DND-41 (cell line): ENCODE results near the gene THAP12.
A peak's percentile ranks its signal among the peaks of the same experiment; 100 is the strongest.
"Not testable (repeated sequence)": the region's sequence is repeated elsewhere in the genome, so short reads cannot be mapped to it uniquely, and the experiment has no call there.

Source experiments
- ATAC-seq: fragments of 200-7000 bp; cut with Tn5 transposase; 3 replicates; pipeline ENCODE4 v1.9.1; 2021; ENCODE audit warnings: low read depth; ENCODE audit not compliant: insufficient read depth
- DNase-seq: peaks from one replicate; pipeline ENCODE4 v3.0.0-alpha.2; 2020
- H2AFZ ChIP-seq: 2 replicates; pipeline ENCODE4 v1.6.0; 2012; ENCODE audit warnings: low read depth, low read length
- H3K27ac ChIP-seq: 2 replicates; pipeline ENCODE4 v1.5.1; 2012; ENCODE audit warnings: low read length, inconsistent platforms
- H3K27me3 ChIP-seq: fragments of 200-600 bp; sonication (generic); 2 replicates; pipeline ENCODE4 v1.6.0; 2012; ENCODE audit warnings: low read length, mild to moderate bottlenecking, inconsistent platforms; ENCODE audit not compliant: insufficient read depth, poor library complexity
- H3K36me3 ChIP-seq: 2 replicates; pipeline ENCODE4 v1.5.1; 2012; ENCODE audit warnings: low read length, inconsistent platforms; ENCODE audit not compliant: insufficient read depth
- H3K4me1 ChIP-seq: 2 replicates; pipeline ENCODE4 v1.5.1; 2012; ENCODE audit warnings: mild to moderate bottlenecking, low read length; ENCODE audit not compliant: insufficient read depth
- H3K4me2 ChIP-seq: 2 replicates; pipeline ENCODE4 v1.6.0; 2012; ENCODE audit warnings: mild to moderate bottlenecking, moderate library complexity, low read length, inconsistent platforms; ENCODE audit not compliant: insufficient read depth
- H3K4me3 ChIP-seq, 2 experiments: fragments of 200-600 bp in 1 of 2; shearing (Covaris generic) in 1 of 2; 2 replicates each; pipeline ENCODE4 v1.5.1; 2012 to 2016; ENCODE audit warnings: inconsistent platforms in 2 of 2, low read length in 2 of 2, mild to moderate bottlenecking in 2 of 2, low read depth in 1 of 2, moderate library complexity in 1 of 2
- H3K79me2 ChIP-seq: 2 replicates; pipeline ENCODE4 v1.6.0; 2012; ENCODE audit warnings: low read length, inconsistent platforms; ENCODE audit not compliant: insufficient read depth
- H3K9ac ChIP-seq: 2 replicates; pipeline ENCODE4 v1.6.0; 2012; ENCODE audit warnings: low read depth, mild to moderate bottlenecking, inconsistent platforms, low read length, moderate library complexity
- H3K9me3 ChIP-seq: 2 replicates; pipeline ENCODE4 v1.5.1; 2012; ENCODE audit warnings: low read length, moderate library complexity, mild to moderate bottlenecking, inconsistent platforms; ENCODE audit not compliant: insufficient read depth, severe bottlenecking
- H4K20me1 ChIP-seq: 2 replicates; pipeline ENCODE4 v1.6.0; 2012; ENCODE audit warnings: low read length; ENCODE audit not compliant: insufficient read depth
- EZH2 ChIP-seq: IDR thresholded peaks from 3 replicates; pipeline ENCODE4 v1.6.1; 2012; ENCODE audit warnings: borderline replicate concordance, low read depth, mild to moderate bottlenecking, moderate library complexity, low read length, inconsistent platforms; ENCODE audit not compliant: severe bottlenecking
- TF ChIP-seq, protein P1 (sequence below): IDR thresholded peaks from 2 replicates; pipeline ENCODE4 v1.5.1; 2012; ENCODE audit warnings: borderline replicate concordance, low read length, moderate library complexity, mild to moderate bottlenecking; ENCODE audit not compliant: poor library complexity, severe bottlenecking; ENCODE audit errors: extremely low read depth

THAP12 gene

DNA sequence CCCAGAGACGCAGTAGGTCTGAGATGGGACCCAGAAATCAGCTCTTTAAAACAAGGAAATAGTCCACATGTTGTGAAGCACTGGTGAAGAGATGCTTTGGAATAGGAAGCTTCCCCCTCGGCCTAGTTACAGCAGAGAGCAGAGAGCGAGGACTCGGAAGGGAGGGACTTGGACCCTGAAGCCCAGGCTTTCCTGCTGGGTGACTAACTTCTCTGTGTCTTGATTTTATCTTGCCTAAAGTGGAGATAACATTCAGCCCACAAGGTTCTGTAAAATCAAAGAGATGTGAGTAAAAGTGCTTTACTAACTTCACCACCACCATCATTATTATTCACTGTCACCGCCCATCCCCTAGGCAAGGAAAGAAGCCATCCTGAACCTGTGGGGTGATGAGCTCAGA is 58.4 kb downstream of the THAP12 start:
- H3K4me3 ChIP-seq = no peak overlapping the region
- no peak overlapping the region for H3K27ac ChIP-seq
- no peaks in the 10 kb centered on the region for H3K36me3 ChIP-seq
- no peaks in the 10 kb centered on the region for H3K9me3 ChIP-seq
- no peaks in the 10 kb centered on the region for H3K79me2 ChIP-seq
- peaks cover 31% of the 10 kb centered on the region for H3K27me3 ChIP-seq
- no peak overlapping the region for H3K4me2 ChIP-seq
- TF ChIP-seq, protein P1, sequence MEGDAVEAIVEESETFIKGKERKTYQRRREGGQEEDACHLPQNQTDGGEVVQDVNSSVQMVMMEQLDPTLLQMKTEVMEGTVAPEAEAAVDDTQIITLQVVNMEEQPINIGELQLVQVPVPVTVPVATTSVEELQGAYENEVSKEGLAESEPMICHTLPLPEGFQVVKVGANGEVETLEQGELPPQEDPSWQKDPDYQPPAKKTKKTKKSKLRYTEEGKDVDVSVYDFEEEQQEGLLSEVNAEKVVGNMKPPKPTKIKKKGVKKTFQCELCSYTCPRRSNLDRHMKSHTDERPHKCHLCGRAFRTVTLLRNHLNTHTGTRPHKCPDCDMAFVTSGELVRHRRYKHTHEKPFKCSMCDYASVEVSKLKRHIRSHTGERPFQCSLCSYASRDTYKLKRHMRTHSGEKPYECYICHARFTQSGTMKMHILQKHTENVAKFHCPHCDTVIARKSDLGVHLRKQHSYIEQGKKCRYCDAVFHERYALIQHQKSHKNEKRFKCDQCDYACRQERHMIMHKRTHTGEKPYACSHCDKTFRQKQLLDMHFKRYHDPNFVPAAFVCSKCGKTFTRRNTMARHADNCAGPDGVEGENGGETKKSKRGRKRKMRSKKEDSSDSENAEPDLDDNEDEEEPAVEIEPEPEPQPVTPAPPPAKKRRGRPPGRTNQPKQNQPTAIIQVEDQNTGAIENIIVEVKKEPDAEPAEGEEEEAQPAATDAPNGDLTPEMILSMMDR = no peak
- no peak for TF ChIP-seq EZH2
- no peaks in the 10 kb centered on the region for H4K20me1 ChIP-seq
- ATAC-seq (no peak), DNase-seq (no peak)
- no peak overlapping the region for H2AFZ ChIP-seq
- no peak overlapping the region for H3K9ac ChIP-seq
- no peaks in the 10 kb centered on the region for H3K4me1 ChIP-seq

DNA sequence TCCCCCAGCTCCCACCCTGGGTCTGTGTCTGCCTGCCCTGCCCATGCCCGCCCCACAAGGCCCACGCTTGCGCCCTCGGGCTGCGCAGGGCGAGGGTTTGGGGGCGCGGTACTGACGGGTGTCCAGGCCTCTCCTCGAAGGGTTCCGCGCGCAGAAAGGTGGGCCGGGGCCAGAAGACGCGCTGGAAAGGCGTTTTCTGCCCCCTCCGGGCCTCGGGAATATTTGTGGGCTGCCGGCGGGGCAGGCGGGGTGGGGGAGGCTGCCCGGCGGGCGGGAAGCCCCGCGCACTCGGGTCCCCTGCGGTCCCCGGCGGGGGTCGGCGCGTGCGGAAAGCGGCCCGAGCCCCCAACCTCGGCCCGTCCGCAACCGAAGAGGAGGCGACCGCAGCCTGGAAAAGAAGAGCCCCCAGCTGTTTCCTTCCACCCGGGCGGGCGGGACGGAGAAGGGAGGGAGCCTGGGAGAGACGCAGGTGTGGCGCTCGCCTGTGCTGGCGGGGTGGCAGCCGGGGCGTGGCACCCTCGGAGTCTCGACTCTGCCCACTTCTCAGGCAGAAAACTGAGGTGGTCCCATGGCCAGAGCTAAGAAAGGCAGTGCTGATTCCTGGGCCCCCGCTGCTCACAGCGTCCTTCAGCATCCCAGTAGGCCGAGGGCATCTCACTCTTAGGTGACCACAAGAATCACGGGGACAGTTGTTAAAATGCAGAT is 59.0 kb downstream of the THAP12 start:
- no peak overlapping the region for H3K4me3 ChIP-seq

DNA sequence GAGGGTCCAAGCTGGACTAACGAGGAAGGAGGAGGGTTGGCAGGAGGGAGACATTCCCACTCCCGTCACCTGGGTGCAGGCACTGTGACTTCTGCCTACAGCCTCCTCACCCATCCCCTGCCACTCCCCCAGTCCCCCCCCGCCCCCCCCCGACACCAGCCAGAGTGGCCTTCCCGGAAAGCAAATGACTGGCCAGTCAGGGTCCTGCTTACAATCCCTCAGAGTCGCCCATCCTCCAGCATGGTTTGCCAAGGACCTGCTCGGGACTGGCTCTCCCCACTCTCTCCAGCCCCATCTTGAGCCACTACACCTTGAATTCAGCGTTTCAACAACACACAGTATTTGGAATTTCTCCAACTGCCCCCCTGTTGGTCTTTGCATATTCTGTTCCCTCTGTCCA is 59.6 kb downstream of the THAP12 start:
- H3K4me3 ChIP-seq = no peak overlapping the region
- H4K20me1 ChIP-seq = no peaks in the 10 kb centered on the region
- no peak overlapping the region for H3K9ac ChIP-seq
- peaks cover 28% of the 10 kb centered on the region for H3K27me3 ChIP-seq
- H3K4me1 ChIP-seq = no peaks in the 10 kb centered on the region
- no peaks in the 10 kb centered on the region for H3K79me2 ChIP-seq
- ATAC-seq (no peak), DNase-seq (no peak)
- TF ChIP-seq EZH2 = no peak
- TF ChIP-seq, protein P1 = no peak
- H3K27ac ChIP-seq = no peak overlapping the region
- no peak overlapping the region for H3K4me2 ChIP-seq
- no peaks in the 10 kb centered on the region for H3K9me3 ChIP-seq
- no peaks in the 10 kb centered on the region for H3K36me3 ChIP-seq
- no peak overlapping the region for H2AFZ ChIP-seq

More for the DNA sequence above, 59.0 kb downstream of the THAP12 start:
- ATAC-seq (no peak), DNase-seq (no peak)
- no peaks in the 10 kb centered on the region for H3K9me3 ChIP-seq
- no peaks in the 10 kb centered on the region for H3K36me3 ChIP-seq
- H3K4me1 ChIP-seq = no peaks in the 10 kb centered on the region
- no peaks in the 10 kb centered on the region for H4K20me1 ChIP-seq
- H3K27ac ChIP-seq = no peak overlapping the region
- TF ChIP-seq, protein P1 = no peak
- peak; percentile 26 for TF ChIP-seq EZH2
- peaks cover 28% of the 10 kb centered on the region for H3K27me3 ChIP-seq
- H3K4me2 ChIP-seq = no peak overlapping the region
- H3K79me2 ChIP-seq = no peaks in the 10 kb centered on the region
- H2AFZ ChIP-seq = no peak overlapping the region
- H3K9ac ChIP-seq = no peak overlapping the region

DNA sequence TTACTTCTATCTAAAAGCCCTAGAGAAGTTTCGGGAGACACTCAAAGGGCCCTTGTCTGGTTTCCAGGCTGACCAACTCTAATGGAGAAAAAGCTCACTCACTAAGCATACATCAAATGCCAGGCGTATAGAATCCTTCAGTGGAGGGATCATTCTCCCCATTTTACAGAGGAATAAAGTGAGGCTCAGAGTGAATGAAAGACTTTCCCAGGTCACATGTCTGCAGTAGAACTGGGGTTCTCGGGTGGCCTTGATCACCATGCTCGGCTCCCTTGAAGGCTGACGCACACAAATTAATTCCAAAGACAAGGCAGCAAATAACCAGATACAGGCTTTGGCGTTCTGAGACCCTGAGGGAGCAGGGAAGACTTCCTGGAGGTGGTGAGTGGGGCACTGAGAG is 60.0 kb downstream of the THAP12 start:
- no peak for TF ChIP-seq EZH2
- TF ChIP-seq, protein P1 = no peak
- no peaks in the 10 kb centered on the region for H4K20me1 ChIP-seq
- DNase-seq (no peak), ATAC-seq (no peak)
- H3K9ac ChIP-seq = no peak overlapping the region
- H3K4me2 ChIP-seq = no peak overlapping the region
- no peak overlapping the region for H3K4me3 ChIP-seq
- H3K9me3 ChIP-seq = no peaks in the 10 kb centered on the region
- H3K36me3 ChIP-seq = no peaks in the 10 kb centered on the region
- no peaks in the 10 kb centered on the region for H3K4me1 ChIP-seq
- peaks cover 28% of the 10 kb centered on the region for H3K27me3 ChIP-seq
- no peak overlapping the region for H2AFZ ChIP-seq
- no peak overlapping the region for H3K27ac ChIP-seq
- H3K79me2 ChIP-seq = no peaks in the 10 kb centered on the region

DNA sequence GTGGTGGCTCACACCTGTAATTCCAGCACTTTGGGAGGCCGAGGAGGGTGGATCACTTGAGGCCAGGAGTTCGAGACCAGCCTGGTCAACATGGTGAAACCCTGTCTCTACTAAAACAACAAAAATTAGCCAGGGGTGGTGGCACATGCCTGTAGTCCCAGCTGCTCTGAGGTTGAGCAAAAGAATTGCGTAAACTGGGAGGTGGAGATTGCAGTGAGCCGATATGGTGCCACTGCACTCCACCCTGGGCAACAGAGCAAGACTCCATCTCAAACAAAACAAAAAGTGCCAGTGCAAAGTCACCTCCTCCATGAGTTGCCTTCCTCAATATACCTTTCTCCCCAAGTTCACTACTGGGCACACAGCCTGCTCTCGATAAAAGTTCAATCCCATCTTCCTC is 61.1 kb downstream of the THAP12 start:
- not testable (repeated sequence) for DNase-seq, H3K79me2 ChIP-seq, H3K9ac ChIP-seq, H3K4me3 ChIP-seq, H3K27ac ChIP-seq, H3K4me1 ChIP-seq, ATAC-seq, H4K20me1 ChIP-seq, H3K9me3 ChIP-seq, H2AFZ ChIP-seq, H3K36me3 ChIP-seq, H3K4me2 ChIP-seq
- H3K27me3 ChIP-seq = peaks cover 28% of the 10 kb centered on the region
